Right cardiac atrium (tissue), 5 donors: ENCODE results near the gene KNCN. TPM values are rescaled to one million over a fixed set of nuclear protein-coding genes. Genes with fewer than 3 reads are reported as not detected.

Source experiments
- ATAC-seq, 2 donors: fragments of 200-7000 bp; cut with Tn5 transposase; one replicate each; pipeline versions ENCODE4 v1.8.0 to v1.9.1; 2020; ENCODE audit warnings: moderate library complexity in 2 of 2, mild to moderate bottlenecking in 1 of 2
- DNase-seq, 3 donors: peaks; one replicate each; pipeline ENCODE4 v3.0.0-alpha.2; 2020
- H3K27ac ChIP-seq: one replicate; pipeline ENCODE4 v1.5.1; 2013; ENCODE audit warnings: mild to moderate bottlenecking, low read length, control low read depth, moderate library complexity
- H3K27me3 ChIP-seq: one replicate; pipeline ENCODE4 v1.6.1; 2013; ENCODE audit not compliant: control insufficient read depth, insufficient read depth
- H3K4me1 ChIP-seq: one replicate; pipeline ENCODE4 v1.6.1; 2013; ENCODE audit warnings: low read length; ENCODE audit not compliant: control insufficient read depth, insufficient read depth
- H3K4me3 ChIP-seq: one replicate; pipeline ENCODE4 v1.5.1; 2013; ENCODE audit warnings: low read length, control low read depth
- H3K9me3 ChIP-seq: one replicate; pipeline ENCODE4 v1.6.1; 2013; ENCODE audit warnings: low read length; ENCODE audit not compliant: control insufficient read depth
- WGBS: extraction: QIAGEN DNeasy Blood & Tissue Kit; methylation state at CpG from one replicate; pipeline ENCODE4 v1.1.7; 2013; 5-methylcytosine and 5-hydroxymethylcytosine counted together
- intact Hi-C, 4 donors: fragments of 100-400 bp; cut with DNase I; formaldehyde crosslinking; loops; one replicate each; pipeline versions ENCODE4 v1.11.0 to v1.14.0; 2022 to 2023
- polyA plus RNA-seq: library from polyadenylated mRNA; stranded (reverse); fragments of 200-250 nt; gene quantifications from one replicate; pipeline ENCODE4 v1.2.3, GENCODE V29; 2013
- total RNA-seq, 4 donors: library from RNA; stranded (reverse); fragmentation: NEBNext Ultra II Directional; extraction: Animal tissue kit (Norgen Biotek cat#: 25700); gene quantifications; one replicate each; pipeline ENCODE4 v1.2.1, GENCODE V29; 2021
- donor health status: healthy with polysubstance abuse.
- donor health status: DM: no; HTN: yes; CAD: no.
- donor health status: DM: no; HTN: no; CAD: no.
- donor health status: DM: no; HTN: yes; CAD: no; lungs with severe emphysema.
- donor health status: DM: yes; HTN: yes; CAD: no.

KNCN gene
- total and polyA plus RNA-seq, 5 donors: not detected

- no peaks in the 10 kb centered on the region for H3K27me3 ChIP-seq
- no peaks in the 10 kb centered on the region for H3K4me1 ChIP-seq
- no peaks in the 10 kb centered on the region for H3K9me3 ChIP-seq
- H3K4me3 ChIP-seq: no peak overlapping the region
- intact Hi-C loops: no loop called here
- no peak for ATAC-seq
- DNase-seq: no peak
- H3K27ac ChIP-seq: no peak overlapping the region
- 53% methylated on average over 7 of the region's 7 CpGs for WGBS
These were observed 8.1 kb downstream of the KNCN start for GRCh38 chr1:46543382-46543760.

DNA sequence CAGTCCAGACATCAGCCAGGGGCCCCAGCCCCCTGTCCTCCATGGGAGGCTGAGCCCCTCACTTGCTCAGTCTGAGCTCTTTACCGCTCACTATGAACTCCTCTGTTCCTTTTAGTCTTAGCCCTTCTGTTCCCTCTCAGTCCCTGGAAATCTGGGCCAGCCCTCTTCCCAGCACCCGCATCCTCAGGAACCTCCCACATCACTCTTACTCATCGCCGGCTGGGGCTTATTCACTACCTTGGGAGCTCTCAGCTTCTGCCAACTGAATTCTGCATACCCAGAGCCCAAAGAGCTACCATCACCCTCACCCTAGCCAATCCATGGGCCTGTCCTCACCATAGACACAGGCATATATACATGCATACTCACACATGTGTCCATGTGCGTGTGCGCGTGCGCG, 11.5 kb downstream of the KNCN start:
- ATAC-seq (no peak), DNase-seq (no peak)
- 77% methylated on average over 9 of the region's 9 CpGs for WGBS
- Histone ChIP-seq H3K9me3 (no peaks in the 10 kb centered on the region), H3K4me3 (no peak overlapping the region), H3K27ac (no peak overlapping the region), H3K27me3 (no peaks in the 10 kb centered on the region), H3K4me1 (no peaks in the 10 kb centered on the region)
- intact Hi-C loops: loop anchor here in 2 of 4 donors (10.0 kb wide), 1 partner anchor 185 kb away; no protein-coding TSS in a partner anchor

- DNase-seq (no peak), ATAC-seq (no peak)
- Histone ChIP-seq H3K9me3 (no peaks in the 10 kb centered on the region), H3K27ac (no peak overlapping the region), H3K4me1 (no peaks in the 10 kb centered on the region), H3K4me3 (no peak overlapping the region), H3K27me3 (no peaks in the 10 kb centered on the region)
- intact Hi-C loops: loop anchor here in 2 of 4 donors (10.0 kb wide), 1 partner anchor 187 kb away; no protein-coding TSS in a partner anchor
- 80% methylated on average over 2 of the region's 2 CpGs for WGBS
These were observed 13.3 kb downstream of the KNCN start for GRCh38 chr1:46538147-46538546.

DNA sequence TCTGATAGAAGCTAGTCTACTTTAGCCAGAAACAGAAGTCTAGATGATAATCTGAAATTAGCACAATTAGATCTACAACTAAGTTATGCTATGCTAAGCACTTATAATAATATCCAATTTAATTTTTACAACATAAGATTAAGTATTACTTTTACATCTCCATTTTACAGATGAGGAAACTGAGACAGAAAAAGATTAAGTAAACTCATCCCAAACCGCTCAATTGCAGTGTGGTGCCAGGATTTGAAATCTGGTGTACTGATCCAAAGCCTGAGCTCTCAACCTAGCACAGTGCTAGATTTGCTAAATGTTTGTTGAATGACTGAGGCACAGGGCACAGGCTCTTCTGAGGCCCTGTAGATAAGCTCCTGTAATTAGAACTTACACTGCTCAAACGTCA, 13.8 kb downstream of the KNCN start:
- no peak for ATAC-seq
- no peak overlapping the region for H3K4me3 ChIP-seq
- intact Hi-C loops: loop anchor here in 2 of 4 donors (10.0 kb wide), 1 partner anchor 187 kb away; no protein-coding TSS in a partner anchor
- H3K27me3 ChIP-seq: no peaks in the 10 kb centered on the region
- WGBS: 74% methylated on average over 2 of the region's 2 CpGs
- no peak for DNase-seq
- H3K9me3 ChIP-seq: no peaks in the 10 kb centered on the region
- H3K4me1 ChIP-seq: no peaks in the 10 kb centered on the region
- H3K27ac ChIP-seq: no peak overlapping the region

- WGBS: 94% methylated on average over 1 of the region's 1 CpG
- intact Hi-C loops: loop anchor here in 2 of 4 donors (10.0 kb wide), 1 partner anchor 188 kb away; no protein-coding TSS in a partner anchor
- H3K27me3 ChIP-seq: no peaks in the 10 kb centered on the region
These were observed 14.9 kb downstream of the KNCN start for GRCh38 chr1:46536527-46536926.

DNA sequence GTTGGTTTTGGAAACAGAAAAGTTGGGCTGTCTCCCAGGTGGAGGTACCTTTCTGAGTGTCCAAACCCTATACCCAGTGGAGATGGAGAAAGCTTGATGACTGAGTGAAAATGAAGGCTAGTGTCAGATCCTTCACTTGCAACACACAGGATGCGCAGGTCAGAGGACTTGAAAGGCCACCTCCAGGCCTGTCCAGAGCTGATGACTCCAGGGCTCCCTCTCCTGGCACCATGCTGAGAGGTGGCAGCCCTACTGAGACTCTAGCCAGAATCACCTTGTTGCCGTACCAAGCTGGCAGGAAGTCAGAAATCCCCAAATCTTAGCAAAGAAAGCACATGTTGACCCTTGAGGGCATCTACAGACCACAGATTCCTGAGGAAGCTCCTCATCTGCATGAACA, 16.4 kb downstream of the KNCN start:
- Histone ChIP-seq H3K4me3 (no peak overlapping the region), H3K4me1 (no peaks in the 10 kb centered on the region), H3K27ac (no peak overlapping the region), H3K9me3 (no peaks in the 10 kb centered on the region), H3K27me3 (no peaks in the 10 kb centered on the region)
- DNase-seq (no peak), ATAC-seq (no peak)
- WGBS: 59% methylated on average over 2 of the region's 2 CpGs
- intact Hi-C loops: loop anchor here in 2 of 4 donors (10.0 kb wide), 1 partner anchor 190 kb away; no protein-coding TSS in a partner anchor

More at GRCh38 chr1:46536527-46536926, 14.9 kb downstream of the KNCN start:
- Histone ChIP-seq H3K27ac (no peak overlapping the region), H3K9me3 (no peaks in the 10 kb centered on the region), H3K4me3 (no peak overlapping the region), H3K4me1 (no peaks in the 10 kb centered on the region)
- ATAC-seq (no peak), DNase-seq (no peak)

- ATAC-seq: peak; percentile 45 to 59
- intact Hi-C loops: loop anchor here (2.0 to 10.0 kb wide), 3 partner anchors 189 to 191 kb away; no protein-coding TSS in a partner anchor
- H3K4me3 ChIP-seq: peak overlapping the region; percentile 46
- peak overlapping the region; percentile 4 for H3K27ac ChIP-seq
- DNase-seq: peak; percentile 48 to 88 (median 83)
- no peaks in the 10 kb centered on the region for H3K4me1 ChIP-seq
- no peaks in the 10 kb centered on the region for H3K27me3 ChIP-seq
- no peaks in the 10 kb centered on the region for H3K9me3 ChIP-seq
- 4% methylated on average over 71 of the region's 71 CpGs for WGBS
These were observed 18.1 kb downstream of the KNCN start for GRCh38 chr1:46533179-46533864.

- no peaks in the 10 kb centered on the region for H3K4me1 ChIP-seq
- intact Hi-C loops: loop anchor here (2.0 to 10.0 kb wide), 3 partner anchors 190 to 192 kb away; no protein-coding TSS in a partner anchor
- no peaks in the 10 kb centered on the region for H3K27me3 ChIP-seq
- ATAC-seq: peak; percentile 79 to 87
- H3K9me3 ChIP-seq: no peaks in the 10 kb centered on the region
- peak overlapping the region; percentile 4 for H3K27ac ChIP-seq
- WGBS: 1% methylated on average over 31 of the region's 31 CpGs
- peak overlapping the region; percentile 46 for H3K4me3 ChIP-seq
- DNase-seq: peak; percentile 68 to 91 (median 89)
These were observed 18.8 kb downstream of the KNCN start for GRCh38 chr1:46532498-46533178.

DNA sequence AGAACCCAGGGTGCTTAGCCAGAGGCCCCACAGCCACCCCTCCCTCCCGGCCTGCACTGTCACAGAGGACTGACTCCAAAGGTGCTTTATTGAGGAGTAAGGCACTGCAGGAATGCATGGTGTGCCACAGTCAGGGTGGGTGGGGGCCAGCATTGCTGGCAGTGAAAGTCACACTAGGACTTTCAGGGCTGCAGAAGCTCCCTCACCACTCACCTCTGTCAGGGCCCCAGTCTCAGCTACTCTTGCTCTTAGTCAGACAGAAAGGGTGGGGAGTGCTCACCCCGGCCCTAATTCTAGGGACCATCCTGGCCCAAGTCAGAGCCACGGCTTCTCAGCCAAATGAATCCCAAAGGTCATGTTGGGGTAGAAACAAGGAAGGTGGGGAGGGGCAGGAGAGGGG, 19.4 kb downstream of the KNCN start:
- intact Hi-C loops: loop anchor here (2.0 to 10.0 kb wide), 3 partner anchors 190 to 193 kb away; no protein-coding TSS in a partner anchor
- Histone ChIP-seq H3K4me1 (no peaks in the 10 kb centered on the region), H3K27ac (no peak overlapping the region), H3K9me3 (no peaks in the 10 kb centered on the region), H3K4me3 (no peak overlapping the region), H3K27me3 (no peaks in the 10 kb centered on the region)
- ATAC-seq (no peak), DNase-seq (no peak)
- 61% methylated on average over 3 of the region's 3 CpGs for WGBS

DNA sequence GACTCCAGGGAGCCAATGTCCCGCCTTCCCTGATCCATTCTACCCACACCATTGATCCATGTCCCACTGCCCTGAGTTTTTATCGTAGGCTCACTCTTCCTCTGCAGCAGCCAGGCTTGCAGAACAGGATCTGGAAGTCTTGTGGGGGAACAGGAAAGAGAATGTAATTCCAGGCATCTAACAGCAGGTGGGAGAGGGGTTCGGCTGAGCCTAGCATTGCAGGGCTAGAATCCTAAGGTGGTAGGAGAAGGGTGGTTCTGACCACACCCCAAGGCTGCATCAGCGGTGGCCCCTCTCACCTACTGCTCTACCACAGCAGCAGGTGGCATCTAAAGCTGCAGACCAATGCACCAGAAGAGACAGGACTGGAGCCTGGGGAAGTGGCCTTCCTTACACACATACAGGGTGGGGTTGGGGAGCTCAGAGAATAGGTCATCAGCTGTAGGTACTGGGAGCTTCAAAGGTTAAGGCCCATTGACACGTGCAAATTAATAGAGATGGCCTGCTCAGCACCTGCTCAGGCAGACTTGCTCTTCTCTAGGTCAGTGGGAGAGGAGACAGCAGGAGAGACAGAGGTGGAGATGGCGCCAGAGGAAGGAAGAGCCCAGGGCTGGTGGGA, 20.5 kb downstream of the KNCN start:
- H3K4me3 ChIP-seq: no peak overlapping the region
- ATAC-seq (no peak), DNase-seq (no peak)
- H3K27ac ChIP-seq: no peak overlapping the region
- no peaks in the 10 kb centered on the region for H3K9me3 ChIP-seq
- intact Hi-C loops: loop anchor here in 3 of 4 donors (5.0 to 10.0 kb wide), 2 partner anchors 191 to 194 kb away; no protein-coding TSS in a partner anchor
- WGBS: 51% methylated on average over 6 of the region's 6 CpGs
- H3K4me1 ChIP-seq: no peaks in the 10 kb centered on the region
- H3K27me3 ChIP-seq: no peaks in the 10 kb centered on the region
